ENCODE data around the gene MORC2.

The MORC2 gene

DNA sequence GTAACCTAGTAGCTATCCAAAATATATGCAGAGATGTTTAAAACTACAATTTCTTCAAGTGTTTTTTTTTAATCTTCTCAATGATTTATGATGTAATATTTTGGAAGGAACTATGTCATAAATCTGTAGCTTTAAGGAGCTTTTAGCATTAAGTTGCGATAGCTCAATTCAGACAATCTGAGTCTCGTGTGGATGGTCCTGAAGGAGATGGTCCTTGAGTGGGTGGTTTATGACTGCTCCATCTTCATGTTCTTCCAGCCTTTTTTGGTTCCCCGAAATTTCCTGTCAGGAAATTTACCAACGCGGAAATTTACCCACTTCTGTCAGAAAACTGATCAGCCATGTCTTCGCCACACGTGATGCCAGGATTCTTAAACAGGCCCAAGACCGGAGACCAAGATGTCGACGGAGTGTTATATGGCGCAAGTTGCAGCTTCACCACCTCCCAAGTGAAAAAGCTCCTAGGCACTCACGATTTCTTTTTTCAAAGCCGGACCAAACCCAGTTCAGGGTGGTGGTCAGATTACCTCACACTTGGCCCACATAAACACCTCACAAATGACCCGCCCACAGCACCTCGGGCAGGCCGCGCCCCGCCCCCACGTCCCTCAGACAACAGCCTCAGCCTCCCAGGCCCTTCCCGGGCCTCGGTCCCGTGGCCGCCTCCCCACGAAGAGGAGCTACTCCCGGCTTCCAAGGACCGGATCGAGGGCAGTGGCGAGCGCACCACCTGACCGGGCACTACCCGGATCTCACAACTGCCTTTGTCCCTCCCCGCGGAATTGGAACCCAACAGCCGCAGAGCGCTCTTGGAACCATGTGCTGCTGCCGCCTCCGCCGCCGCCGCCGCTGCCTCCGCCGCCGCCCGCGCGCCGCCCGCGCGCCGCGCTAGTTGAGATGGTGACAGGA, at the start of gene MORC2:
Gene MORC2, minus strand, starts transcription at position 760 of the 909 bp plus-strand sequence. CDS start 885 bp downstream, outside the sequence.
- TF ChIP-seq, protein P1, sequence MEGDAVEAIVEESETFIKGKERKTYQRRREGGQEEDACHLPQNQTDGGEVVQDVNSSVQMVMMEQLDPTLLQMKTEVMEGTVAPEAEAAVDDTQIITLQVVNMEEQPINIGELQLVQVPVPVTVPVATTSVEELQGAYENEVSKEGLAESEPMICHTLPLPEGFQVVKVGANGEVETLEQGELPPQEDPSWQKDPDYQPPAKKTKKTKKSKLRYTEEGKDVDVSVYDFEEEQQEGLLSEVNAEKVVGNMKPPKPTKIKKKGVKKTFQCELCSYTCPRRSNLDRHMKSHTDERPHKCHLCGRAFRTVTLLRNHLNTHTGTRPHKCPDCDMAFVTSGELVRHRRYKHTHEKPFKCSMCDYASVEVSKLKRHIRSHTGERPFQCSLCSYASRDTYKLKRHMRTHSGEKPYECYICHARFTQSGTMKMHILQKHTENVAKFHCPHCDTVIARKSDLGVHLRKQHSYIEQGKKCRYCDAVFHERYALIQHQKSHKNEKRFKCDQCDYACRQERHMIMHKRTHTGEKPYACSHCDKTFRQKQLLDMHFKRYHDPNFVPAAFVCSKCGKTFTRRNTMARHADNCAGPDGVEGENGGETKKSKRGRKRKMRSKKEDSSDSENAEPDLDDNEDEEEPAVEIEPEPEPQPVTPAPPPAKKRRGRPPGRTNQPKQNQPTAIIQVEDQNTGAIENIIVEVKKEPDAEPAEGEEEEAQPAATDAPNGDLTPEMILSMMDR (IDR thresholded peaks at IDR 0.05; ENCODE audit: low read depth, low read length): no peak
- in situ Hi-C loops (cut with HindIII; ENCODE audit: low sequenced_read_pairs): no loop called here
- peak; percentile 57 for DNase-seq (ENCODE audit: low read depth, low spot score)
- H3K4me3 ChIP-seq (ENCODE audit: low read depth, low read length): peak within 1 kb of the TSS; percentile 74

DNA sequence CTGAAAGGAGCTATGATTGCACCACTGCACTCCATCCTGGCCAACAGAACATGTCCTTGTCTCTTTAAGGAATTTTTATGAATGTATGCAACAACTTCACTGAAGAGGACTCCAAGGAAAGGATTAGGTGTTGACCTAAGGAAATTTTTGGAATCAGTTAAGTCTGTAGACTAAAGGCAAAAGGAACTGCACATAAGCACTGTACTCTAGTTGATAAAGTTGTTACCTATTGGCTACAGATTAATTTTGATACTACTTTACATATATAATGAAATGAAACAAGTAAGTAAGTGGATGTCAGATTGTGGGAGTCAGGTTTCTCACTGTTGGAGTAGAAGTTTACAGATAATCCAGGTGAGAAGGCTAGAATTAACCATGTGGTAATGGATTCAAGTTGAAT, 37.0 kb upstream of the MORC2 start:
- no peak for DNase-seq (ENCODE audit: low read depth, low spot score)
- in situ Hi-C loops (cut with HindIII; ENCODE audit: low sequenced_read_pairs): no loop called here
- no peak overlapping the region for H3K4me3 ChIP-seq (ENCODE audit: low read depth, low read length)
- TF ChIP-seq, protein P1 (IDR thresholded peaks at IDR 0.05; ENCODE audit: low read depth, low read length): no peak

DNA sequence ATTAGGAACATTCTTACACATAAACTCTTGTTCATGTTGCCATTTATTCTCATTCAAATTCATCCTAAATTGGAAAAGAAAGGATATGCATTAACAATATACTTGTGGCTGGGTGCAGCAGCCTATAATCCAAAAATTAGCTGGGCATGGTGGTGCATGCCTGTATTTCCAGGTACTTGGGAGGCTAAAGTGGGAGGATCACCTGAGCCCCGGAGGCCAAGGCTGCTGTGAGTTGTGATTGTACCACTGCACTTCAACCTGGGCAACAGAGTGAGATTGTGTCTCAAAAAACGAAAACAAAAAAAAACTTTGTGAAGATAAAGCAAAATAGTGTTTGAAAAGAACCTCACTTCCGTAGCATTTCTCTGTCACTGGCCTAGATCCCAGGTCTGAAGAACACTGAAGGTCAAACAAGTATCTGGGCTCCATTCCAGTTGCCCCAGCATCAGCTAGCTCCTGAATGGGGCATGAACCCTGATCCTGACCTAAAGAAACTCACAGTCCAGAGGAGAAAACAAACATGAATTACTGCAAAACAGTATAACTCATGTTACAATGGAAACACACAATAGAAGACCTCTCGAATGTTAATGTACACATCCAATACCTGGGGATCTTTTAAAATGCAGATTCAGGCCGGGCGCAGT, 32.7 kb upstream of the MORC2 start:
- no peak for DNase-seq (ENCODE audit: low read depth, low spot score)
- TF ChIP-seq, protein P1 (IDR thresholded peaks at IDR 0.05; ENCODE audit: low read depth, low read length): no peak
- in situ Hi-C loops (cut with HindIII; ENCODE audit: low sequenced_read_pairs): no loop called here
- no peak overlapping the region for H3K4me3 ChIP-seq (ENCODE audit: low read depth, low read length)

DNA sequence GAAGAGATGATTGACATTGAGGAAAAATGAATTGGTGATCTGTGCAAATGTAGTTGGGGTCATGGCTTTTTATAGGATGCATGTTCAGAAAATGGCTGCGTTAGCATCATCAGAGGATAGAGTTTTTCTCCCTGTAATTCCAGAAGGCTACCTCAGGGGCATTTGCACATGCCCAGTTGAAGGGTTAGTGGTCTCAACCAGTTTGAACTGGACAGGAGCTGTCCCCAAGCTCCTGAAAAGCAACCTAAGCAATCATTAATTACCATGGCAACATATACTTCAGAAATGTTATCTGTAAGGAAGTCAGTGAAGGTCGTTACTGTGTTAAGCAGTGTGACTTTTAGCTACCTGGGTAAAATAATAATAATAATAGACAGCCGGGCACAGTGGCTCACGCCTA, 29.8 kb upstream of the MORC2 start:
- no peak for DNase-seq (ENCODE audit: low read depth, low spot score)
- in situ Hi-C loops (cut with HindIII; ENCODE audit: low sequenced_read_pairs): no loop called here
- TF ChIP-seq, protein P1 (IDR thresholded peaks at IDR 0.05; ENCODE audit: low read depth, low read length): no peak
- H3K4me3 ChIP-seq (ENCODE audit: low read depth, low read length): no peak overlapping the region

DNA sequence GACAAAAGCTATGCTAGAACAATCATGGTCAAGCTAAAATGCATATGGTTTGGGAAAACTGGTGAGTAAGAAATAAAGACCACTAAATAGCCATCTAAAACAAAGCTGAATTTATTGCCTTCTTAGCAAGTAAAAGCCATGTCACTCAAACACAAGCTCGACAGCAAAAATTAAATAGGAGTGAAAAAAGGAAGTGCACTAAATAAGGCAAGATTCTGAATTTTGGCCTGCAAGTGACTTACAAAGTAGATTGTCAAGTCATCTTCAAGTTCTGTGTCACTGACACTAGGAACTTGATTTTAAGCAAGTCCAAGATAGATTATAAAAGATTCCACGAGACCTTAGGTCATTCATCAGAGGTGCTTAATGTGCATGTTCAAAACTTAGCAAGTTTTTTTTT, 27.9 kb upstream of the MORC2 start:
- in situ Hi-C loops (cut with HindIII; ENCODE audit: low sequenced_read_pairs): no loop called here
- DNase-seq (ENCODE audit: low read depth, low spot score): no peak
- no peak overlapping the region for H3K4me3 ChIP-seq (ENCODE audit: low read depth, low read length)
- TF ChIP-seq, protein P1 (IDR thresholded peaks at IDR 0.05; ENCODE audit: low read depth, low read length): no peak

DNA sequence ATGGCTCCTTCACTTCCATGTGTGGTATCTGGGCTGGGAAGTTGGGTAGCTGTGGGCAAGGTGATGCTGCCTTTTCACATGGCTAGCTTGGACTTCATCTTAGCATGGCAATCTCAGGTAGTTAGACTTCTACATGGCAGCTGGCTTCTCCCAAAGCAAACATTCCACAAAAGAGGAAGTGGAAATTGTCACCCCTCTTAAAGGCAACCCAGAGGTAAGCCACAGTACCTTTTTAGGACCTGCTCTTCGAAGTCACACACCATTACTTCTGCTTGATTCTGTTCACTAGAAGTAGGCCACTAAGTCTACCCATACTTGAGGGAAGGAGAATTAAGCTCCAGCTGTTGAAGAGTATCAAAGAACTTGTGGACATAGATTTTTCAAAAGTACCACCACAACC, 26.4 kb upstream of the MORC2 start:
- no peak overlapping the region for H3K4me3 ChIP-seq (ENCODE audit: low read depth, low read length)
- in situ Hi-C loops (cut with HindIII; ENCODE audit: low sequenced_read_pairs): no loop called here
- TF ChIP-seq, protein P1 (IDR thresholded peaks at IDR 0.05; ENCODE audit: low read depth, low read length): no peak
- no peak for DNase-seq (ENCODE audit: low read depth, low spot score)

All from astrocyte of the spinal cord (primary cell).